Measurements from ENCODE around the gene USP48. TPM values are rescaled to one million over a fixed set of nuclear protein-coding genes. Genes with fewer than 3 reads are reported as not detected.

The USP48 gene
- polyA plus RNA-seq, 2 of the 4 experiments (the other 2 are of a cell fraction), result 22.8 to 27.4 TPM

- no peak overlapping the region for H3K4me3 ChIP-seq
- DNase-seq (ENCODE audit: low read depth in 1 of 2, low spot score in 1 of 2) (no peak), ATAC-seq (peak; percentile 19 to 35; a peak in 3 of 6 replicates), FAIRE-seq (no peak)
- ChIA-PET CTCF (interaction anchor here (1.0 kb wide), 1 partner anchor 14 kb away, joined by 3 read pairs; no protein-coding TSS in a partner anchor), POLR2A (no interaction called here)
- H3K4me2 ChIP-seq, result no peak overlapping the region
- 80% methylated on average over 8 of the region's 8 CpGs for WGBS (ENCODE audit: missing lambda C conversion rate)
- no peak for TF ChIP-seq ATOH8 (CRISPR knock-in tag; IDR thresholded peaks at IDR 0.05; ENCODE audit: low read depth)
- TF ChIP-seq RARB (CRISPR knock-in tag; IDR thresholded peaks at IDR 0.05), result no peak
- TF ChIP-seq HOXB13 (CRISPR knock-in tag; IDR thresholded peaks at IDR 0.05; ENCODE audit: low read depth), result no peak
- no peak overlapping the region for H3K27ac ChIP-seq
- H3K9me3 ChIP-seq, result no peaks in the 10 kb centered on the region
- H3K4me1 ChIP-seq, result no peaks in the 10 kb centered on the region
These were observed 33.8 kb upstream of the USP48 start for GRCh38 chr1:21816602-21817302.

GRCh38 chr1:21815724-21816321 lies 32.9 kb upstream of the USP48 start:
- ATAC-seq (no peak), DNase-seq (ENCODE audit: low read depth in 1 of 2, low spot score in 1 of 2) (no peak), FAIRE-seq (no peak)
- no peaks in the 10 kb centered on the region for H3K4me1 ChIP-seq
- no peak overlapping the region for H3K27ac ChIP-seq
- TF ChIP-seq RARB (CRISPR knock-in tag; IDR thresholded peaks at IDR 0.05), result no peak
- no peak for TF ChIP-seq HOXB13 (CRISPR knock-in tag; IDR thresholded peaks at IDR 0.05; ENCODE audit: low read depth)
- no peaks in the 10 kb centered on the region for H3K9me3 ChIP-seq
- H3K4me2 ChIP-seq, result no peak overlapping the region
- H3K4me3 ChIP-seq, result no peak overlapping the region
- 93% methylated on average over 8 of the region's 12 CpGs for WGBS (ENCODE audit: missing lambda C conversion rate)
- ChIA-PET POLR2A (no interaction called here), CTCF (interaction anchor here (1.1 to 1.6 kb wide), 2 partner anchors 19 to 31 kb away, joined by 3 read pairs; no protein-coding TSS in a partner anchor)

- TF ChIP-seq HES2 (IDR thresholded peaks at IDR 0.05) (no peak), ATOH8 (CRISPR knock-in tag; IDR thresholded peaks at IDR 0.05; ENCODE audit: low read depth) (no peak), RARB (CRISPR knock-in tag; IDR thresholded peaks at IDR 0.05) (no peak), JUNB (IDR thresholded peaks at IDR 0.05) (no peak), ZFP36 (IDR thresholded peaks at IDR 0.05; ENCODE audit: borderline replicate concordance, partially characterized antibody) (no peak), RNF2 (IDR thresholded peaks at IDR 0.05; ENCODE audit: borderline replicate concordance, low read depth) (no peak), HOXA7 (CRISPR knock-in tag; IDR thresholded peaks at IDR 0.05) (no peak), HOXB13 (CRISPR knock-in tag; IDR thresholded peaks at IDR 0.05; ENCODE audit: low read depth) (no peak), MAFK (IDR thresholded peaks at IDR 0.05; ENCODE audit: partially characterized antibody) (no peak), SREBF2 (IDR thresholded peaks at IDR 0.05) (no peak)
- no peak for FAIRE-seq
- POLR2A ChIA-PET, result no interaction called here
- H3K4me2 ChIP-seq, result no peak overlapping the region
- no peak for ATAC-seq
- H3K9me3 ChIP-seq, result no peaks in the 10 kb centered on the region
- 97% methylated on average over 15 of the region's 15 CpGs for WGBS (ENCODE audit: missing lambda C conversion rate)
- CTCF ChIA-PET, result interaction anchor here (1.1 to 1.6 kb wide), 2 partner anchors 20 to 32 kb away, joined by 3 read pairs; no protein-coding TSS in a partner anchor
- no peak for DNase-seq (ENCODE audit: low read depth in 1 of 2, low spot score in 1 of 2)
- H3K27ac ChIP-seq, result no peak overlapping the region
- H3K4me1 ChIP-seq, result no peaks in the 10 kb centered on the region
- no peak overlapping the region for H3K4me3 ChIP-seq
These were observed 32.1 kb upstream of the USP48 start for GRCh38 chr1:21814981-21815582.

GRCh38 chr1:21814241-21814918 lies 31.4 kb upstream of the USP48 start:
- DNase-seq (ENCODE audit: low read depth in 1 of 2, low spot score in 1 of 2), result no peak
- H3K9me3 ChIP-seq, result no peaks in the 10 kb centered on the region
- CTCF ChIA-PET, result interaction anchor here (0.6 to 1.6 kb wide), 3 partner anchors 21 to 48 kb away, joined by 3 read pairs; no protein-coding TSS in a partner anchor
- 85% methylated on average over 37 of the region's 65 CpGs for WGBS (ENCODE audit: missing lambda C conversion rate)
- H3K4me2 ChIP-seq, result no peak overlapping the region
- no peak overlapping the region for H3K4me3 ChIP-seq
- ATAC-seq, result no peak
- no peak for FAIRE-seq
- POLR2A ChIA-PET, result no interaction called here
- no peak overlapping the region for H3K27ac ChIP-seq
- no peak for TF ChIP-seq HOXA7 (CRISPR knock-in tag; IDR thresholded peaks at IDR 0.05)
- no peak for TF ChIP-seq SREBF2 (IDR thresholded peaks at IDR 0.05)
- no peak for TF ChIP-seq NR3C1 (IDR thresholded peaks at IDR 0.05)
- no peak for TF ChIP-seq JUN (IDR thresholded peaks at IDR 0.05)
- TF ChIP-seq ZSCAN20 (CRISPR knock-in tag; IDR thresholded peaks at IDR 0.05), result no peak
- no peak for TF ChIP-seq ESRRA (IDR thresholded peaks at IDR 0.05; ENCODE audit: borderline replicate concordance, low read length)
- TF ChIP-seq HMGXB4 (CRISPR knock-in tag; IDR thresholded peaks at IDR 0.05; ENCODE audit: borderline replicate concordance), result no peak
- no peak for TF ChIP-seq CTCF (IDR thresholded peaks at IDR 0.05)
- TF ChIP-seq FOXS1 (CRISPR knock-in tag; IDR thresholded peaks at IDR 0.05), result no peak
- no peak for TF ChIP-seq HEYL (CRISPR knock-in tag; IDR thresholded peaks at IDR 0.05)
- no peaks in the 10 kb centered on the region for H3K4me1 ChIP-seq
